ENCODE results near the gene FGD1.
A peak's percentile ranks its signal among the peaks of the same experiment; 100 is the strongest.
"Not testable (repeated sequence)": the region's sequence is repeated elsewhere in the genome, so short reads cannot be mapped to it uniquely, and the experiment has no call there.

Gene FGD1

GRCh38 chrX:54495814-54496516, at the start of gene FGD1:
Gene FGD1, minus strand, starts transcription at chrX:54496234. Its CDS starts 802 bp downstream, at chrX:54495432.
- ChIA-PET POLR2A (interaction anchor here (1.9 kb wide), 1 partner anchor 144 kb away, joined by 4 read pairs; no protein-coding TSS in a partner anchor), CTCF (no interaction called here)
- TF ChIP-seq SUZ12 (IDR thresholded peaks at IDR 0.05) (no peak), LEF1 (IDR thresholded peaks at IDR 0.05; ENCODE audit: borderline replicate concordance) (no peak), NFRKB (IDR thresholded peaks at IDR 0.05) (no peak), L3MBTL2 (conservative IDR thresholded peaks at IDR 0.05) (no peak), CTBP1 (IDR thresholded peaks at IDR 0.05; ENCODE audit: borderline replicate concordance) (no peak), FOXK2 (IDR thresholded peaks at IDR 0.05) (no peak), ZNF384 (IDR thresholded peaks at IDR 0.05) (no peak), FOXA1 (IDR thresholded peaks at IDR 0.05) (no peak)
- peak; percentile 81 for DNase-seq (ENCODE audit: extremely low spot score)

DNA sequence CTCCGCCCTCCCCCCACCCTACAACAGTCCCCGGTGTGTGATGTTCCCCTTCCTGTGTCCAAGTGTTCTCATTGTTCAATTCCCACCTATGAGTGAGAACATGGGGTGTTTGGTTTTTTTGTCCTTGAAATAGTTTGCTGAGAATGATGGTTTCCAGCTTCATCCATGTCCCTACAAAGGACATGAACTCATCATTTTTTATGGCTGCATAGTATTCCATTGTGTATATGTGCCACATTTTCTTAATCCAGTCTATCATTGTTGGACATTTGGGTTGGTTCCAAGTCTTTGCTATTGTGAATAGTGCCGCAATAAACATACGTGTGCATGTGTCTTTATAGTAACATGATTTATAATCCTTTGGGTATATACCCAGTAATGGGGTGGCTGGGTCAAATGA, 46.2 kb upstream of the FGD1 start:
- DNase-seq (ENCODE audit: extremely low spot score); CTCF ChIA-PET; POLR2A ChIA-PET: not testable (repeated sequence)

GRCh38 chrX:54540289-54540688, 44.3 kb upstream of the FGD1 start:
- TF ChIP-seq FOXM1 (IDR thresholded peaks at IDR 0.05; ENCODE audit: borderline replicate concordance) (no peak), FOXK2 (IDR thresholded peaks at IDR 0.05) (no peak), TARDBP (IDR thresholded peaks at IDR 0.05) (no peak), SP1 (IDR thresholded peaks at IDR 0.05) (no peak), NFRKB (IDR thresholded peaks at IDR 0.05) (no peak), HDGF (IDR thresholded peaks at IDR 0.05; ENCODE audit: borderline replicate concordance) (no peak), ARNT (IDR thresholded peaks at IDR 0.05) (no peak), ZNF384 (IDR thresholded peaks at IDR 0.05) (no peak), L3MBTL2 (conservative IDR thresholded peaks at IDR 0.05) (no peak), FOXA1 (IDR thresholded peaks at IDR 0.05) (no peak), LEF1 (IDR thresholded peaks at IDR 0.05; ENCODE audit: borderline replicate concordance) (no peak), ELF4 (IDR thresholded peaks at IDR 0.05) (no peak)
- TF ChIP-seq, protein P1, sequence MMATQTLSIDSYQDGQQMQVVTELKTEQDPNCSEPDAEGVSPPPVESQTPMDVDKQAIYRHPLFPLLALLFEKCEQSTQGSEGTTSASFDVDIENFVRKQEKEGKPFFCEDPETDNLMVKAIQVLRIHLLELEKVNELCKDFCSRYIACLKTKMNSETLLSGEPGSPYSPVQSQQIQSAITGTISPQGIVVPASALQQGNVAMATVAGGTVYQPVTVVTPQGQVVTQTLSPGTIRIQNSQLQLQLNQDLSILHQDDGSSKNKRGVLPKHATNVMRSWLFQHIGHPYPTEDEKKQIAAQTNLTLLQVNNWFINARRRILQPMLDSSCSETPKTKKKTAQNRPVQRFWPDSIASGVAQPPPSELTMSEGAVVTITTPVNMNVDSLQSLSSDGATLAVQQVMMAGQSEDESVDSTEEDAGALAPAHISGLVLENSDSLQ (IDR thresholded peaks at IDR 0.05): no peak
- ChIA-PET POLR2A (interaction anchor here (1.5 kb wide), 1 partner anchor 10 kb away, joined by 3 read pairs; the partner anchor contains the start of gene GNL3L), CTCF (no interaction called here)
- no peak for DNase-seq (ENCODE audit: extremely low spot score)

DNA sequence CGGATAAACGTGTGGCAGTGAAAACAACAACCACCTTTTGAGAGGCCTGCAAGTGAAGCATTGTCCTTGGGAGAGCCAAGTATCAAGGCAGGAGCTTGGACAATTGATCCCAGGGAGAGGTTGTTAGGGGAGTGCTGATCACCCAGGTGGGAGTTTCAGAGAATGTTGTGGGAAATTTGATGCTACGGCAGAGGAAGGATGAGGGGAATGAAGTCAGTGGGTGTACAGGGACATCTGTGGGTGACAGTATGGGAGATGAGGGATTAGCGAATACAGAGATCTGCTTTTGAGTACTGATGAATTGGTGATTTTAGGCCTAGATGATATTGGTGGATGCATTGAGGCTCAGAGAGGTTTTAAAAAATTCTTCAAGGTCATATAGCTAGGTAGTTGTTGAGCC, 38.2 kb upstream of the FGD1 start:
- CTCF ChIA-PET: no interaction called here
- POLR2A ChIA-PET: no interaction called here

DNA sequence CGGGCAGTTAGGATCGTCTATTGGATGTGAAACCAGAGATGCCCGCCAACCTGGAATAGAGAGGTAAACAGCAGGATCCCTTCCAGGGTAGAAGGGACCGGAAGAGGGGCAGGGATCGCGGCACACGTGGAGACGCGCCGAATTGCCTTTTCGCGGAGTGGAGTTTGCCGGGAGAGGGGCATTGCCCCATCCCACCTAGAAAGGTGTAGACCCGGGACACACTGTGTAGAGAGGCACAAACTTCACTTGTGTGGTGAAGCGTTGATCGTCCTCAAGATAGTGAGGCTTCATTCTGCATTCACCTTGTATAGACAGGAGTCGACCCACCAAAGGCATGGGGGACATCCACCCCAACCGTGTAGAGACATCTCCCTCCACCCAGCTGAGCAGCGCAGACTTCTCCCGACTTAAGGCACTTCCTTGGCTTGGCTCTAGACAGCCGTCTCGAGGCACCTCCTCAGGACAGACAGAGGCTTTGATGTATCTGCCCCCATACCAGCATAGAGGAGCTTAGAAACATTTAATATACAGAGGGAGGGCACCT, 34.4 kb upstream of the FGD1 start:
- TF ChIP-seq ZNF384 (IDR thresholded peaks at IDR 0.05) (no peak), LEF1 (IDR thresholded peaks at IDR 0.05; ENCODE audit: borderline replicate concordance) (no peak), TARDBP (IDR thresholded peaks at IDR 0.05) (no peak), BHLHE40 (IDR thresholded peaks at IDR 0.05; ENCODE audit: borderline replicate concordance) (no peak), NFRKB (IDR thresholded peaks at IDR 0.05) (no peak), ARNT (IDR thresholded peaks at IDR 0.05) (no peak), FOXK2 (IDR thresholded peaks at IDR 0.05) (no peak), HDGF (IDR thresholded peaks at IDR 0.05; ENCODE audit: borderline replicate concordance) (no peak), SUZ12 (IDR thresholded peaks at IDR 0.05) (no peak), L3MBTL2 (conservative IDR thresholded peaks at IDR 0.05) (no peak), FOXM1 (IDR thresholded peaks at IDR 0.05; ENCODE audit: borderline replicate concordance) (no peak), SP1 (IDR thresholded peaks at IDR 0.05) (no peak), CTBP1 (IDR thresholded peaks at IDR 0.05; ENCODE audit: borderline replicate concordance) (no peak)
- TF ChIP-seq, protein P1 (IDR thresholded peaks at IDR 0.05): no peak
- DNase-seq (ENCODE audit: extremely low spot score): no peak
- CTCF ChIA-PET: no interaction called here
- POLR2A ChIA-PET: interaction anchor here (0.6 to 2.1 kb wide), 12 partner anchors 10 to 487 kb away, joined by 3 to 13 read pairs (median 4); partner anchors contain the start of genes APEX2, MAGED2 and TSR2

More for the DNA sequence above, 38.2 kb upstream of the FGD1 start:
- TF ChIP-seq NFRKB (IDR thresholded peaks at IDR 0.05) (no peak), HDGF (IDR thresholded peaks at IDR 0.05; ENCODE audit: borderline replicate concordance) (no peak), ELF4 (IDR thresholded peaks at IDR 0.05) (no peak), FOXM1 (IDR thresholded peaks at IDR 0.05; ENCODE audit: borderline replicate concordance) (no peak), BHLHE40 (IDR thresholded peaks at IDR 0.05; ENCODE audit: borderline replicate concordance) (no peak), ZNF384 (IDR thresholded peaks at IDR 0.05) (no peak), FOXK2 (IDR thresholded peaks at IDR 0.05) (no peak), SUZ12 (IDR thresholded peaks at IDR 0.05) (no peak), LEF1 (IDR thresholded peaks at IDR 0.05; ENCODE audit: borderline replicate concordance) (no peak), TARDBP (IDR thresholded peaks at IDR 0.05) (no peak)
- TF ChIP-seq, protein P1 (IDR thresholded peaks at IDR 0.05): no peak
- no peak for DNase-seq (ENCODE audit: extremely low spot score)

Measured in HEK293T (cell line).